Stimulated activated naive CD4-positive, alpha-beta T cell treated with Interleukin-2 at 50 U/mL for 16 hours (primary cell): Measurements from ENCODE around the gene NSL1.
A peak's percentile ranks its signal among the peaks of the same experiment; 100 is the strongest.

Source experiments
- DNase-seq: peaks from one replicate; lab custom pipeline; 2025; lab: John Stamatoyannopoulos, UW

The NSL1 gene

DNA sequence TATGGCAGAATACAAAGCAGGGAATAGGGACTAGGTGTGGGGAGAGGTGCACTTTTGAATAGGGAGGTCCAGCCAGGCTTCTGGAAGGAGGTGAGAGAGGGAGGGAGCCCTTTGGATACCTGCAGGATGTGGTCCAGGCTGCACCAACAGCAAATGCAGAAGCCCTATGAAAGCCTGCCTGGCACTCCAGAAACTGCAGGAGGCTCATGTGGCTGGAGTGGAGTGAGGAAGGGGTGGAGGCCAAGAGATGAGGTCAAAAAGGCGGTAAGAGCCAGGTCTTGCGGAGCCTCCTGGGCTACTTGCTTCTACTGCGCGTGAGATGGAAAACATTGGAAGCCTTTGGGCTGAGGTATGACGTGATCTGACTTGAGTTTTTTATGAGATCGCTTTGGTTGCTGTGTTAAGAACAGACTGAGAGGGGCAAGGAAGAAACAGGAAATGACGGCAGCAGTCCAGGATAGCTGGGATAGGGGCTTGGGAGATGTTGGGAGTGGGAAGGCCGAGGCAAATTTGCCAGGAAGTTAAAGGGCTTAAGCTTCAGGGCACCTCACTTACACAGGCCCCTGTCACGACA is 87.5 kb downstream of the NSL1 start:
- no peak for DNase-seq

DNA sequence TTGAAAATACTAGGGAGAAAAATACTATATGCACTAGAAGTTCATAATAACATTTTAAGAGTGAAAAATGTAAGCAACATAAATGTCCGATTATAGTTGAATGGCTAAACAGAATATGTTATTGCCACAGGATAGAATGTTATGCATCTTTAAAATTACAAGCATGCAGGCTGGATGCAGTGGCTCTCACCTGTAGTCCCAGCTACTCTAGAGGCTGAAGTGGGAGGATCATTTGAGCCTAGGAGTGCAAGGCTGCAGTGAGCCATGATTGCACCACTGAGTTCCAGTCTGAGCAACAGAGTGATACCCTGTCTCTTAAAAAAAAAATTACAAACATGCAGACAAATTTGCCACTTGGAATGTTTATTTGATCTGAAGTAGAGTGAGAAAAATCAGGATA is 88.9 kb downstream of the NSL1 start:
- no peak for DNase-seq

DNA sequence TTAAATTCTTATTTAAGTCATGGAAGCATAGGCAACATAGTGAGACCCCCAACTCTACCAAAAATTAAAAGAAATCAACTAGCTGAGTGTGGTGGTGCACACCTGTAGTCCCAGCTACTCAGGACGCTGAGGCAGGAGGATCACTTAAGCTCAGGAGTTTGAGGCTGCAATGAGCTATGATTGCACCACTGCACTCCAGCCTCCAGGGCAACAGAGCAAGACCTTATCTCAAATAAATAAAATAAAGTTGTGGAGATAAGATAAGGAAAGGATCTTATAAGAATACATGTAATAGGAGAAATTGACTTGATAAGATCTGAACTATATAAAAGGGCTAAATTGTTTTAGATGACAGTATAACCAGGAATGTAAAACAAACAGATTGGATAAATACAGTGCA is 89.7 kb downstream of the NSL1 start:
- DNase-seq, result no peak

DNA sequence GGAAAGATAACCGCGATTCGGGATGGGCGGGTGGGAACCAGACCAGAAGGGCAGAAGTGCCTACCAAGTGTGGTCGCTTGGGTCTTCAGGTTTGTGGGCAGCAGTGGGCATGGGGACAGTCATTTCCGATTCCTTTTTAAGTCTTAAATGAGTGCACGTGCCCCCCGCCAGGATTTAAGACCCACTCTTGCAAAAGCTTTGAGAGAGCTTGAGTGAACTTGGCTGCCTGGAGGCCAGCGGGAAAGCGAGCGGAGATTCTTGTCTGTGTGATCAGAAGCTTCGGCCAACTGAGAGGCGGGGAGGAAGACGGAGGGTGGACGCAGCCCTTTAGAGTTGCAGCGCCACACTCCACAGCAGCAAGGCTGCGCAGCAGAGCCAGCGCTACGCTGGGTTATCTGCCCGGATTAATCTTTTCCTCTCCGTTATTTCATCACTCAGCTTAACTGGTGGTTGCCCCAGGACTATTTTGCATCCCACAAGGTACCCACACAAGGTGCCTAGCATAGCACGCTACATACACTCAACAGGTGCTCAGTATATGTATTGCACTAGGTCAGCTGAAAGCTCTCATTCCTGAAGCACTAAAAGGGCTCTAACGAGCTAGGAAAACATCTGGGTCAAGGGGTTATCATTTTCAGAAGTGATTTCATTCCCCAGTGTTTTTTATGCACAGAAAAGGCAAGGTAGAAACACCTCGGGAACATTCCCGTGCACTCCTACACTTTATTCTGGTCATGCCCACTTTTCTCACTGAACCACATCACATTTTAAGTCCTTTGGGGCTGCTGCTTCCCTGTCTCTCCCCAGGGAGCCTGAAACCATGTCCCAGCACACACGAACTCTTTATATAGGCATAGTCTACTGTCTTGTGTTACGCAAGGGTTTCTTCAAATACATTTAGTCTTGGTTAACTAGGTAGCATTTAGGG is 90.4 kb downstream of the NSL1 start:
- peak; percentile 29 for DNase-seq

DNA sequence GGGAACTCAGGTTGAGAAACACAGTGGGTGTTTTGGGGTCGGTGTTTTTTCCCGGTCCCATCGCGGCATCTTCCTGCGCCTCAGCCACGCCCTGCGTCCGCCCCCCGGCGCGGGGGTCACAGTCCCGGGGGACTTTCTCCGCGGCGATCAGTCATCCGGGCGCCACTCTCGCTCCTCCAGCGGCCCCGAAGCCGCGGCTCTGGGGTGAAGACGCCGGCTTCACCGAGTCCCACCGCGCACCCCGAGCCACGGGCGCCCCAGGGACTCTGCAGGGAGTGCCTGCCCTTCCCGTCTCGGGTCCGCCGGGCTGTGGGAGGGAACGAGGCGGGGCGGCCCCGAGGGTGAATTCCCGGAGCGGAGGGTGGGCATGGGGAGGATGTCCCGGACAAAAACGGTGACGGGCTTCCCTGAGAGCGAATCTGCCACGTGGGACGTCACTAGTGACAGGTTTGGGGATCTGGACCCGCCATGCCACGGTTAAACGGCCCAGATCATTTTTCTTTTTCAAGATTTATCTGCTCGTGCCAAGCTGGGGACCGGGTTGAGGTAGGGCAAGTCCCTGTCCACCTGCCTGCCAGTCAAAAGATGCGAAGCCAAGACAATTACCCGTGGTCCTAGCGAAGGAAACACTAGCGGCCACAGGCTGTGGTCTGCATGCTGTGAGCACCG is 91.2 kb downstream of the NSL1 start:
- DNase-seq, result peak; percentile 76

- DNase-seq, result peak; percentile 70
Observed at GRCh38 chr1:212699625-212700222, 91.9 kb downstream of the NSL1 start, which contains the start of gene BATF3. Gene BATF3 (minus strand): TSS chr1:212699840. CDS start chr1:212699762, 78 bp downstream.

DNA sequence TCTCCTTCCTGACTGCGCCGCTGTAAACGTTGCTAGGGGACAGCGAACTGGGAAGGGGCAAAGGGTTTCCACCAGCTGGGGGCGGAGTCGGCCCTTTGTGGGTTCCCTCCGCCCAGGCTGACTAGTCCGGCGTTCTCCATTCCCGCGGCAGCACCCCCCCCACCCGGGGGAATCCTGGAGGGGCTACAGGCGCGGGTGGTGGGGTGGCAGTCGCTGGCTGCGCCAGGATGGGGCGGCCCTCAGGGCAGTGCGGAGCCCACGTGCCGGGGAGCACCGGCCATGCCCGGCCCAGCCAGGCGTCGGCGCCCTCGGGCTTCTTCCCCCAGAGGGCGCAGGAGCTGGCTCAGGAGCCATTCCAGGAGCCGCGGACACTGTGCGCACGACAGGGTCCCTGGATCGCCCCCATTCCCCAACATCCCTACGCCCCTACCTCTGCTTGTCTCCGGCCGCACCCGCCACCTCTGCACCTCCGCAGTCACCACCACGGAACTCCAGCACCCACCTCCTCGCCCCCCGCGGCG is 92.4 kb downstream of the NSL1 start:
- DNase-seq, result peak; percentile 55

GRCh38 chr1:212698467-212699103 is 93.0 kb downstream of the NSL1 start:
- DNase-seq, result no peak

- DNase-seq, result no peak
Observed at GRCh38 chr1:212696721-212697331, 94.8 kb downstream of the NSL1 start.

DNA sequence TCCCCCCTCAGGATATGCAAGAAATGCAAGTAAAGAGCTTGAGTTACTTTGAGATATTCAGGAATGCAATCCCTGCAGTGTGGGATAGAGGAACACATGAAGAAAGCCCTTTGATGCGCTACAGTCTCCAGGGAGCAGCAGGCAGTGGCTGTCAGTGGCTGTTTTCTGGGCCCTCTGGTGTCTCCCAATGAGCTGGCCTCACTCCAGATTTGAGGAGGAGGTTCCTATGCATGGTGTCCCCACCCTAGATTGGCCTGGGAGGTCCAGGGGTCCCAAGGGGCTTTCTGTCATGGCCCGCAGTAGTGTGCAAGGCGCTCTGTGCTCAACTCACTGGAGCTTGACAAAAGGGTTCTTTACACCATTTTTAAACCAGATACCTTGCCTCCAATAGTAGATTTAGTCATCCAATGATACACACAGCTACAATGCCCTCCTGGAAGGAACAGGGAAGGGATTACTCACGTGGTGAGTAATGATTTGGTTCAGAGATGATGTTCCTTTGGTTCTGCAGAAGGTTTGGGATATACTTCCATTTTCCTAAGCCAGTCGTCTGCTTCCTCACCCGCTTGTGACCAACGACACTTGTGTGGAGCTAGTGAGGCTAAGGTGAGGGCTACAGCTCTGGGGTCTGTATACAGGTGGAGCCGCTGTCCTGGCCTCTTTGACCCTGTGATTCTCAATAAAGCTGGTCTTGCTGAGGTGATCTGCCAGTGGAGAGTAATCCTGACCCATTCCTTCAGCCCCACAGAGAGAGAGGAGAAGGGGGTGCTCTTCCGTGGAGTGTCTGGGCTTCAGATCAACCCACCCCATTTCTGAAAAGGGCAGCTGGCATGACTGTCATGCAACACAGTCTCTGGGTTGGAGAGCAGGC is 98.6 kb downstream of the NSL1 start:
- no peak for DNase-seq

GRCh38 chr1:212691561-212692071 is 100.0 kb downstream of the NSL1 start:
- DNase-seq, result no peak

DNA sequence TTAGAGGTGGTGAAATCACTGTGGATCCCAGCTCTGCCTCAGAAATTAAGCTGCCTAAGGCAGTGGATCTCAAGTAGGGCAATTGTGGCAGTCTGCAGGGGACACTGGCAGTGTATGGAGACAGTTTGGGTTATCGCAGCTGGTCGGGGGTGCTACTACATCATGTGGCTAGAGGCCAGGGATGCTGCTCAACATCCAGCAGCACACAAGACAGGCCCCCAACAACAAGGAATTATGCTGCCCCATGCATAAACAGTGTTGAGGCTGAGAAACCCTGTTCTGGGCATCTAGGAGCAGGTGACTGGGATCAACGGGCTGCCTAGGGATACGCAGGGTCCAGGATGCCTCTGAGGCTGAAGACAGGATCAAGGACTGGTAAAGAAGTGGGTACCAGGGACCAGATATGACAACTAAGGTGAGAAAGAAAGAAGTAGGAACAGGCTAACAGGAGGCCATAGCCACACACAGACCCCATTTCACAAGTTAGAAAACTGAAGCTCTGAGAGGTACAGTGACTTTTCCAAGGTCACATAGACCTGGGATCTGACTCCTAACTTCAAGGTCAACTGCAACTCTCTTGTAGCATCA is 100.7 kb downstream of the NSL1 start:
- DNase-seq, result no peak

DNA sequence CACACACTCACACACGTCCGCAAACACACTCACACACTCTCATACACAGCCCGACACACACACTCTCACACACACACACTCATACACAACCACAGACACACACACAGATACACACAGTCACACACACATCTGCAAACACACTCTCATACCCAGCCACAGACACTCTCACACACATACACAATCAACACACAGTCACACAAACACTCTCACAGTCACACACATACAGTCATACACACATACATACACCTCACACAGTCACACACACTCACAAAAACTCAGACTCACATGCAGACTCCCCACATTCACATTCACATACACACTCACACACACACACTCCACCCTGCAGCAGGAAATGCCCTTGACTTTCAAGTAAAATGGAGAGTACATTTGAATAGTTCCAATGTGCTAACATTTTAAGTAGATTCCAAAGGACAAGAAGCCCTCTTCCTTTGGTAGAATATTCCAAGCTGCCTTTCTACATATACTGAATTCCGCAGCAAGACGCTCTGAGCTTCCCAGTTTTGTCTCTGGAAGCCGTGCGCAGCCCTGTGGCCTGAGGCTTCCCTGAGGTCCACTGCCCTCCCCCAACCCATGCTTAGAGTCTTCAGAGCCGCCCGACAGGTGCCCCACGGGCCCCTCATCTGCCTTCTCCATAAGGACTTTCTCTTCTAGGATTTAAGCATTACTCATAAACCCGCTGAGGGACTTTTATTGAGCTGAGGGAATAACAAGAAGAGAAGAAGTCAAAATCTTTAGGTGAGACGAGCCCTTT is 101.6 kb downstream of the NSL1 start:
- DNase-seq, result no peak

DNA sequence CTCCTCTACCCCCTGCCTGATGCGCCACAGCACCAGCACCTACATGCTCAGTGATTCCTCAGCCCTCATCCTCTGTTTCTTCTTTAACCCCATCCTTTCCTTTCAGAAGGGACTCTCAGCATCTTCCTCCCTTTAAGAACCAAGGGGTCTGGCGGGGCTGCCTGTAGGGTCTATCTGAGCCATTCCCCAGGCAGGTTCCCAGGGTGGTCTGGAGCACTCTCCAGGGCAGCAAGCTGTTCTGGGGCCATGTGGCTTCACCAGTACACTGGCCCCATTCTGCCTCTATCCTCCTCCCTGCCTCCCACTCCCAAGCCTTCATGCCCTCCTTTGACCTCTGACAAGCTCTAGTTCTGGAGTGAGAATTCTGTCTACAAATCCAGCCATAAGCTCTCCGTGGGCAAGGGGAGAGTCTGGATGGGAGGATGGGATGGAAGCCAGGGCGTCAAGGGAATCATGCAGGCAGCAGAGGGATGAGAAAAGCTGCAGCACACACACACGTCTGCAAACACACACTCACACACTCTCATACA is 102.3 kb downstream of the NSL1 start:
- no peak for DNase-seq

DNA sequence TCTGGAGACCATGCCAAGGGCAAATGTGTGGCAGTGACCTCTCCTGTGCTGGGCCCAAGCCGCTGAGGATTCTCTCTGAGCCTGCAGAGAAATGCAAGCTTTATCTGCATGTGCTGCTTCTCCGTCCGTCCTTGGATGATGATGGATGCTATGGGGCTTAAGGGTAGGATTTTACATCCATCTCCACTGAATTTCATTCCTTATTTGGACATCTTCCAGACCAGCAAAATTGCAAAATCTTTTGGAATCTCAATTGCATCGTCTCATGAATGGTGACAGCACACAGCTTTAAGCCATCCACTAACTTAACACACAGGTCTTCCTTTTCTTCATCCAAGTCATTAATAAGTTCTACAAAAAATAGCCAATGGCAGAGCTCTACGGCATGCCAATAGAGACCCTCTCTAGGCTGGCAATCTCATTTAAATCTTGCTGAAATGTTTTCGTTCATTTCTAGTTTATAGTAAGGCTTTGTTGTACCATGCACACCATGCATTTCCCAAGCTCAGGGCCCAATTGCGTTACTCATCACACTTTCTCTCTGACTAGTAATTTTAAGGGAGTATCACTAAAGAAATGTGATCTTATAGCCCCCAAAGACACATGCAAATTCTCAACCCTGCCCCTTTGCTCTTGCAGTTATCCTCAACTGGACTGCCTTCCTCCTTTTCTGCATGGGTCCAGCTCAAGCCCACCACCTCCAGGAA is 103.1 kb downstream of the NSL1 start:
- DNase-seq, result no peak

- no peak for DNase-seq
Observed at GRCh38 chr1:212687811-212688210, 103.8 kb downstream of the NSL1 start.

GRCh38 chr1:212686591-212686990 is 105.0 kb downstream of the NSL1 start:
- DNase-seq, result no peak

DNA sequence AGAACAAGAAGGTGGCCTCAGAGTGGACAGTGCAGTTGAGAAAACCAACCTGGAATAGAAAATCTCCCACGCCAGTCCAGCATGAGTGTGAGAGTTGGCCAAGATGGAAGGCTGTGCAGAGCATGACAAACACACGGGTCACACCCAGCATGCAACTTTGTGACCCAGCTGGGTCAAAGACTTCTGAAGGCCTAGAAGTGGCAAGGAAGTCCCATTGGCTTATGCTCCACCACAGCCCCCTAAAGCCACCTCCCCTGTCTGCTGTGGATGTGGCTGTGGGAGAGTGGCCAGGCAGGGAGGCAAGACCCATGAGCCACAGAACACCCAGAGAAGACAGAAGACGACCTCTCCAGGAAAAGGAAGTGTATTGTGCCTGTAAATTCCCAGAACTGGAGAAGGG is 105.5 kb downstream of the NSL1 start:
- no peak for DNase-seq
